Occipital lobe (tissue), 2 donors: ENCODE results near the gene RAB11A. TPM values are rescaled to one million over a fixed set of nuclear protein-coding genes. Genes with fewer than 3 reads are reported as not detected.

Experiments
- DNase-seq: peaks from one replicate; lab custom pipeline; 2025; lab: John Stamatoyannopoulos, UW
- total RNA-seq: library from RNA; depleted of rRNA; stranded (reverse); fragments of >200 nt; gene quantifications from one replicate; pipeline ENCODE4 v1.2.3, GENCODE V29; 2014

Gene RAB11A
- total RNA-seq: 169 TPM

GRCh38 chr15:65869126-65869953, at the start of gene RAB11A:
Gene RAB11A (plus strand): TSS chr15:65869491. CDS start chr15:65869586, 95 bp downstream.
- peak; percentile 92 for DNase-seq

GRCh38 chr15:65819563-65819960, 49.7 kb upstream of the RAB11A start:
- no peak for DNase-seq

- no peak for DNase-seq
Measured at GRCh38 chr15:65821070-65821469, 48.2 kb upstream of the RAB11A start.

GRCh38 chr15:65822316-65822715, 47.0 kb upstream of the RAB11A start:
- no peak for DNase-seq

- DNase-seq: peak; percentile 36
Measured at GRCh38 chr15:65824031-65824743, 45.1 kb upstream of the RAB11A start.

- DNase-seq: no peak
Measured at GRCh38 chr15:65824941-65825544, 44.2 kb upstream of the RAB11A start.

DNA sequence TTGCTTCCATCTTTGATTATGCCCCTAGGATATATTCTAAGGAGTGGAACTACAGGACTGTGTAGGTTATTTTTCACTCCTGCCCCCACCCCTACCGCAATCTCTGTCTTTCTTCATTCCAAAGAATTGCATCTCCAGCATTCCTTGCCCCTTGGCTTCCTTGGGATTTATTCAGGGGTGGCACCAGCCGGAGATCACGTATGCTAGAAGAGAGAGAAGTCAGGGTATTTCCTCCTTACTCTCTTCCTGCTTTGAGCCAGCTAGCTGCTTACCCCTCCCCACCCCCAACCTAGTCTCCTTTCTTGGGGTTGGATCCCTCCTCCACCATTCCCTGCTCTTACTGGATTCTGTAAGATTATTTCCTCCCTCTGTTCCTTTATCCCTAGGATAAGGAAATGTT, 42.2 kb upstream of the RAB11A start:
- no peak for DNase-seq

- no peak for DNase-seq
Measured at GRCh38 chr15:65828585-65828984, 40.7 kb upstream of the RAB11A start.

DNA sequence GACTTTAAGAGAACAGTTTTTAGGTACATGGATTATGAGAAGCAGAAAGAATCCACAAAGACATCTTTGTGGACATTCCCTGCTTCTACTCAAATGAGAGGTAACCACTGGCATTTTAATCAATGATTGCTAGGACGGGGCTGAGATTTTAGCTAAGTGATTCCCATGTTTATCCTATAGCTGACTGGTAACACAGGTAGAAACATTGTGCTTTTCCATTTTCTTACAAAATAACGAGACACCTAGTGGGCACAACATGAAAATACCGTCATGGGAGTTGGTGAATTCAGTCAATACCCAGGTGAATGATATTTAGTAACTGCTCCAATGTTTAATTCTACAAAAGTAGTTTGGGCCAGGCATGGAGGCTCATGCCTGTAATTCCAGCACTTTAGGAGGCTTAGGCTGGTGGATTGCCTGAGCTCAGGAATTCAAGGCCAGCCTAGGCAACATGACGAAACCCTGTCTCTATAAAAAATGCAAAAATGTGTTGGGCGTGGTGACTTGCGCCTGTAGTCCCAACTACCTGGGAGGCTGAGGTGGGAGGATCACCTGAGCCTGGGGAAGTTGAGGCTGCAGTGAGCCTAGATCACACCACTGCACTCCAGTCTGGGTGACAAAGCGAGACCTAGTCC, 40.0 kb upstream of the RAB11A start:
- DNase-seq: no peak

DNA sequence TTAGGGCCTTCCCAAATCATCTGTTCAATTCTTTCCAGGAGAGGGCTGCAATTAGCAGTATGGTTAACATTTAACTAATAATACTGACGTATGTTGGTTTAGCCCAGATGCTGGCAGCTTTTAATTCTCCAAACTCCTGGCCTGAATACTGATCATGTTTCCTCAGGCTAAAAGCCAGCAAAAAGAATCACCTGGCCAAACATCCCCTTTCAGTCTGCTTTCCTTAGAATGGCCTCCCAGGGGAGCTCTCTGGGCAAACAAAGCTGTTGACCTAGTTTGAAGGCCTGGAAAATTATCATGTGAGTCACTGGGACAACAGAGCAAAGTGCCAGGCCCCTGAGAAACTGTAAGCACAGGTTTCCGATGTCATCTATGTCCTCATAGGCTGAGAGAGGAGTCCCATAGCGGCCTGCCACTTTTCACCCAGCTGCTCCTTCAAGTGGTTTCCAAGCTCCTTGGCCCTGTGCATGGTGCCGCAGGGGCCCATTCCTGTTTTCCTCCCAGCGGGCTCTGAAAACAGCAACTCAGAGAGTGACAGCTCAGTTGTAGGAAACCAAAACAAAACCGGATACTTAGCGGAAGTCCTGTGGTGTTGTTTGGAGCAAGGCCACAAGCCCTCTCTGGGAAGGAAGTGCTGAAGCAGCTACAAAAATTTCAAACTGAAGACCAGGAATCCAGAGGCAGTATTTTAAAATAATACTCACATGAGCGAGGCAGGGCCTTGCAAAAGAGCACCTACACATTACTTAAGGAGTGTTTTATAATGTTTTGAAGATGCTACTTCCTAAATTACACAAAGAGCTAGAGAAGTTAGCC, 36.5 kb upstream of the RAB11A start:
- DNase-seq: peak; percentile 63

DNA sequence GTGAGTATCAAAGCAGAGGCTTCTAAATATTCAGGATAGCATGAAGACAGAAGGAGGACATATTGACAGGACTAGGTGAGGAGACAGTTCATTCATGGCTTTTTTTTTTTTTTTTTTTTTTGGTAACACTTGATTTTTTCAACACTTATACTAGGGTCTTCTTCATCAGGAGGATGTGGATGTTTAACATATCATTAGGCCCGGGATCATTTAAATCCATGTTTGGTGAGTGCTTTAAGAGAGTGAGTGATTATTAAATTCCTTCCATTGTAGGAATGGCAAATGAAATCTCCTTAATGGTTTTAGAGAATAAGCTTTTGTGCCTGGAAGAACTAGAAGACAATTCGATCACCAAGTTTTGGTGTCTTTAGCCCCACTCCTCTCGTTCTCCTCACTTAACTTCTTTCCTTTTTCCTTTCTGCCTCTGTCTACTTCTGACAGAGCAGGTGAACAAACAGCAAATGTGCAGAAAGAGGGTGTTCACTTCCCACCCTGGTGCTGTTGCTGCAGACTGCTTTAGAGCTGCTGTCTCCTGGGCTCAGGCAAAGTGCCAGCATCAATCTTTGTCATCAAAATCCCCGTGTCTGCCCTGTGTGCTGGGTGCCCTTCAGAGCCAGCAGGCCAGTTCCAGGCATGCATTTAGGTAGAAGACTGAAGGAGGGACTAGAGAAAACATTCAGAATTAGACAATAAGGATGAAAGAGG, 35.6 kb upstream of the RAB11A start:
- DNase-seq: no peak

GRCh38 chr15:65834603-65835282, 34.5 kb upstream of the RAB11A start:
- no peak for DNase-seq

DNA sequence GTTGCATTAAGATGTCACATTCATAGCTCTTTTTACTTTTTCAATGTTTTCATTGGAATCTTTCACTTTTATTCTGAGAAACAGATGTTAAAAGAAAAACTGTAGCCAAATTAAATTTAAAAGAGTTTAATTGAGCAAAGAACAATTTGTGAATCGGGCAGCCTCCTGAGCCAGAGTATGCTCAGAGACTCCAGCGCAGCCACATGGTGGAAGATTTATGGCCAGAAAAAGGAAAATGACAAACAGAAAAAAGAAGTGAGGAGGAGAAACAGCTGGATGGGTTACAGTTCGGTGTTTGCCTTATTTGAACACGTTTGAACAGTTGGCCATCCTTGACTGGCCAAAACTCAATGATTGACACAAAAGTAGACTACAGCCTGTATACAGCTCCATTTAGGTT, 33.8 kb upstream of the RAB11A start:
- no peak for DNase-seq

DNA sequence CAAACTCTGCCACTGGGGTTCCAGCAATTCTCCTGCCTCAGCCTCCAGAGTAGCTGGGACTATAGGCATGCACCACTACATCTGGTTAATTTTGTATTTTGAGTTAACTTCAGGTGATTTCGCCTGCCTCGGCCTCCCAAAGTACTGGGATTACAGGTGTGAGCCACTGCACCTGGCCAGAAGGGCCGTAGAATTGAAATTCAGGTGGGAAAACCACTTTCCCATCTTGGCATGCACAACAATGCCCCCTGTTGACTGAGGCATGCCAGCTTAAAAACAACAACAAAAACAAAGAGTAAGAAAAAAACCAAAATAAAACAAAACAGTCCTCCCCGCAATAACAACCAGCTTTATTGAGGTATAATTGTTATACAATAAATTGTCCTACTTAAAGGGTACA, 32.6 kb upstream of the RAB11A start:
- DNase-seq: no peak

DNA sequence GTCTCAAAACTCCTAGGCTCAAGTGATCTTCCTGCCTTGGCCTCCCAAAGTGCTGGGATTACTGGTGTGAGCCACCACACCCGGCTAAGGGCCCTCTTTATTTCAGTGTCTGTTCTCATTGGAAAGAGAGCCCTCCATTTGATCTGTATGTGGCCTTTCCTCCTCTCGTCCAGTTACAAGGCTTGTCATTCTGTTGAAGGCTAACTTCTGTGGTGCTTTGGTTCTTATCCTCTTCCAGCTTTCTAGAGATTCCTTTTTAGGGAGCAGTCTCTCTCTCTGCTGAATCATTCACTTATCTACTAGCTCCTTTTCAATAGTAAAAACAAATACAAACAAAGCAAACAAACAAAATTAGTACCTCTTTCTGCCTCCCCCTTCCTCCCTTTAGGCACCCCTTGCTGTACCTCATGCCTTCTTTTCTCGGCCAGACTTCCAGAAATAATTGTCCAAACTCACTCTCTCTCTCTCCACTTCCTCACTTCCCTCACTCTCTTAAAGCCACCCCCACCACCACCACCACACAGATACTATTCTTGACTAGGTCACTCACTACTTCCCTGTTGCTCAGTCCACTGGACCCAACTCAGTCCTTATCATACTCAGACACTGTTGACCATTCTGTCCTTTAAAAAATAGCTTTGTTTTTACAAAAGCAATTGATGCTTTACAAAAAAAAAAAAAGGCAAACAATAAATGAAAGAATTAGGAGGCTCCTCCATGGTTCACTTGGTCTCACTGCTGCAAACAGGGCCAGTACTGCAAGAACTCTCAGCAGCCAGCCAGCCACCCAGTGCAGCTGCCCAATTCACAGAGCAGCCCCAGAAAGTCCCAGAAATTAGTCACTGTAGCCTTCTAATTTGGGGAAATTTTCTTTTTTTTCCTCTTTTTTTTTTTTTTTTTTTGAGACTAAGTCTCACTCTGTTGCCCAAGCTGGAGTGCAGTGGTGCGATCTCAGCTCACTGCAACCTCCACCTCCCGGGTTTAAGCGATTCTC, 31.7 kb upstream of the RAB11A start:
- DNase-seq: no peak

GRCh38 chr15:65839354-65839901, 29.9 kb upstream of the RAB11A start:
- DNase-seq: no peak

GRCh38 chr15:65839985-65840384, 29.3 kb upstream of the RAB11A start:
- no peak for DNase-seq
